ENCODE results near the gene ACP3.
"Not testable (repeated sequence)": the region's sequence is repeated elsewhere in the genome, so short reads cannot be mapped to it uniquely, and the experiment has no call there.

Gene ACP3

GRCh38 chr3:132386259-132386658 lies 69.1 kb downstream of the ACP3 start:
- no peak overlapping the region for H3K4me3 ChIP-seq (ENCODE audit: low read depth, low read length)
- no peak for DNase-seq (ENCODE audit: low read depth)
- TF ChIP-seq CTCF (IDR thresholded peaks at IDR 0.05; ENCODE audit: insufficient read depth, low read depth, low read length, missing control alignments), result no peak

- peak; percentile 52 for DNase-seq (ENCODE audit: low read depth)
- not testable (repeated sequence) for H3K4me3 ChIP-seq (ENCODE audit: low read depth, low read length)
Observed at GRCh38 chr3:132392675-132393074, 75.5 kb downstream of the ACP3 start.

- no peak for DNase-seq (ENCODE audit: low read depth)
- TF ChIP-seq CTCF (IDR thresholded peaks at IDR 0.05; ENCODE audit: insufficient read depth, low read depth, low read length, missing control alignments), result no peak
- no peak overlapping the region for H3K4me3 ChIP-seq (ENCODE audit: low read depth, low read length)
Observed at GRCh38 chr3:132394320-132394719, 77.1 kb downstream of the ACP3 start.

- DNase-seq (ENCODE audit: low read depth), result no peak
- no peak for TF ChIP-seq CTCF (IDR thresholded peaks at IDR 0.05; ENCODE audit: insufficient read depth, low read depth, low read length, missing control alignments)
- H3K4me3 ChIP-seq (ENCODE audit: low read depth, low read length), result no peak overlapping the region
Observed at GRCh38 chr3:132395126-132395525, 77.9 kb downstream of the ACP3 start.

GRCh38 chr3:132396255-132396654 lies 79.0 kb downstream of the ACP3 start:
- TF ChIP-seq CTCF (IDR thresholded peaks at IDR 0.05; ENCODE audit: insufficient read depth, low read depth, low read length, missing control alignments), result no peak
- no peak for DNase-seq (ENCODE audit: low read depth)
- no peak overlapping the region for H3K4me3 ChIP-seq (ENCODE audit: low read depth, low read length)

- not testable (repeated sequence) for H3K4me3 ChIP-seq (ENCODE audit: low read depth, low read length); DNase-seq (ENCODE audit: low read depth)
Observed at GRCh38 chr3:132396776-132397175, 79.6 kb downstream of the ACP3 start.

- TF ChIP-seq CTCF (IDR thresholded peaks at IDR 0.05; ENCODE audit: insufficient read depth, low read depth, low read length, missing control alignments), result peak; percentile 79
- DNase-seq (ENCODE audit: low read depth), result peak; percentile 70
- H3K4me3 ChIP-seq (ENCODE audit: low read depth, low read length), result no peak overlapping the region
Observed at GRCh38 chr3:132399054-132399929, 82.1 kb downstream of the ACP3 start.

- DNase-seq (ENCODE audit: low read depth), result peak; percentile 66
- no peak for TF ChIP-seq CTCF (IDR thresholded peaks at IDR 0.05; ENCODE audit: insufficient read depth, low read depth, low read length, missing control alignments)
- H3K4me3 ChIP-seq (ENCODE audit: low read depth, low read length), result no peak overlapping the region
Observed at GRCh38 chr3:132401255-132401654, 84.0 kb downstream of the ACP3 start.

Data from GM12865 (cell line).